ENCODE results near the gene CCT4. TPM values are rescaled to one million over a fixed set of nuclear protein-coding genes. Genes with fewer than 3 reads are reported as not detected.
"Not testable (repeated sequence)": the region's sequence is repeated elsewhere in the genome, so short reads cannot be mapped to it uniquely, and the experiment has no call there.

The CCT4 gene, protein sequence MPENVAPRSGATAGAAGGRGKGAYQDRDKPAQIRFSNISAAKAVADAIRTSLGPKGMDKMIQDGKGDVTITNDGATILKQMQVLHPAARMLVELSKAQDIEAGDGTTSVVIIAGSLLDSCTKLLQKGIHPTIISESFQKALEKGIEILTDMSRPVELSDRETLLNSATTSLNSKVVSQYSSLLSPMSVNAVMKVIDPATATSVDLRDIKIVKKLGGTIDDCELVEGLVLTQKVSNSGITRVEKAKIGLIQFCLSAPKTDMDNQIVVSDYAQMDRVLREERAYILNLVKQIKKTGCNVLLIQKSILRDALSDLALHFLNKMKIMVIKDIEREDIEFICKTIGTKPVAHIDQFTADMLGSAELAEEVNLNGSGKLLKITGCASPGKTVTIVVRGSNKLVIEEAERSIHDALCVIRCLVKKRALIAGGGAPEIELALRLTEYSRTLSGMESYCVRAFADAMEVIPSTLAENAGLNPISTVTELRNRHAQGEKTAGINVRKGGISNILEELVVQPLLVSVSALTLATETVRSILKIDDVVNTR
- 102 TPM for total RNA-seq
- long read RNA-seq, transcript CCT4-201 (14 exons, 2,520 nt), result major isoform, 232 of 247 reads
- long read RNA-seq, transcript CCT4-202 (2 exons, 388 nt), result minor isoform, 6 of 247 reads
- long read RNA-seq, partial matches to known transcripts, result 5 of 247 reads
- long read RNA-seq, other reads (novel, unspliced or antisense), result 4 of 247 reads

DNA sequence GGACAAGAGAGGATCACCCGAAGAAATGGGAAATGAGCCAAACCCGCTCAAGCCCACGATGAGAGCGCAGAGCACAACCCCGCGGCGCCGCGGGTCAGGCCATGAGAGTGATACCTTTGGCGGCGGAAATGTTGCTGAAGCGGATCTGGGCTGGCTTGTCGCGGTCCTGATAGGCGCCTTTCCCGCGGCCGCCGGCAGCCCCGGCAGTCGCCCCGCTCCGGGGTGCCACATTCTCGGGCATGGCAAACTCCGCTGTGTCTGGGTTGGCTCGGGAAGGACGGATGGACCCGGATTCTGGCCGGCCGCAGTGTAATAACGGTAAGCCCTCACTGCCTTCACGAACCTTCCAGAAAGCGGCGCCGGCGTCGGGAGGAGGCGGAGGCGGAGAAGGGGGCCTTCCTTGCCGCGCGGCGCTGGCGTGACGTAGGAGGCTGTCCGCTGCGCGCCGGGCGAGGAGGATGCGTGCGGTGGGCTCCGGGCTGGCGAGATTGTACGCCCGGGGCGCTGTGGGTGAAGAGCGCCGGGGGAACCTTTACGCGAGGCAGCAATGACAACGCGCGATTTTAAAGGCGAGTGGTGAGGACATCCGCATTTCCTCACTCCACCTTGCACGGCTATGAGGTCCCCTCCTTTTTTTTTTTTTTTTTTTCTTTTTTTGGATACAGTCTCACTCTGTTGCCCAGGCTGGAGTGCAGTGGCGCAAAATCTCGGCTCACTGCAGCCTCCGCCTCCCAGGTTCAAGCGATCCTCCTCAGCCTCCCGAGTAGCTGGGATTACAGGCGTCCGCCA is at the start of gene CCT4:
Gene CCT4, minus strand, starts transcription at position 390 of the 789 bp plus-strand sequence. Its CDS starts 149 bp downstream, at position 241.
- intact Hi-C loops (cut with micrococcal nuclease), result no loop called here
- peak; percentile 94 for DNase-seq
- peak; percentile 90 for ATAC-seq

DNA sequence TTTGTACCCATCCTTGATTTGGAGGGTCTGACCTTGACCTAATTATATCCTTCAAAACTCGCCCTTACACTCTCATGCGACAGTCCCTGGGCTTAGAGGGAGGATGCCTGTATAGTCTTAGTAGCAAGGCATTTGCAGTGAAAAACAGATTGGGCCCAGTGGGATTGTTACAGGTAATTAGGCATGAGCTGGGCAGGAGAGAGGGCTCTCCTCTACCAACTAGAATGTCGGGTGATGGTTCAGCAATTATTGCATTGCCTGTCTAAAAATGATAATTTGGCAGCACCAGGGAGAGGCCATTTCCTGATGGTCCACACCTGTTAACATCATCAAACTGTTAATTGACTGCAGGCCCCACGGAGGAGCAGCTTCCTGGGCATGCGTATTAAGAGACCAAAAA is 49.4 kb upstream of the CCT4 start:
- intact Hi-C loops (cut with micrococcal nuclease), result no loop called here
- DNase-seq (no peak), ATAC-seq (peak; percentile 12)

DNA sequence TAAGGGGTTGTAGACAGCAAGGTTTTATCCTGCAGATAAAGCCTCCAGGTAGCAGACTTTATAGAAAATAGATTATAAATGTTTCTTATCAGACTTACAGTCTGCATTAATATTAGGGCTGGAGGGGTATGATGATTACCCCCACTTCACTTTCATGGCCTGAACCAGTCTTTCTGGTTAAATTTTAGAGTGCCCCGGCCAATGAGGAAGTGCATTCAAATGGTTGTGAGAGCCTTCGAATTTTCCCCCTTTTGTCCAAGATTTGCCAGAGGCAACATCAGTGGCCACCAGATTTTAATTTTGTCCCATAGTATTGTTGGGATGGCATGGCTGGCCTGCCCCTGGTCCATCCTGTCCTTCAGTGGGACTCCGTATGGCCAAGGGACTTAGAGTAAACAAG is 48.6 kb upstream of the CCT4 start:
- ATAC-seq (no peak), DNase-seq (no peak)
- intact Hi-C loops (cut with micrococcal nuclease), result no loop called here

DNA sequence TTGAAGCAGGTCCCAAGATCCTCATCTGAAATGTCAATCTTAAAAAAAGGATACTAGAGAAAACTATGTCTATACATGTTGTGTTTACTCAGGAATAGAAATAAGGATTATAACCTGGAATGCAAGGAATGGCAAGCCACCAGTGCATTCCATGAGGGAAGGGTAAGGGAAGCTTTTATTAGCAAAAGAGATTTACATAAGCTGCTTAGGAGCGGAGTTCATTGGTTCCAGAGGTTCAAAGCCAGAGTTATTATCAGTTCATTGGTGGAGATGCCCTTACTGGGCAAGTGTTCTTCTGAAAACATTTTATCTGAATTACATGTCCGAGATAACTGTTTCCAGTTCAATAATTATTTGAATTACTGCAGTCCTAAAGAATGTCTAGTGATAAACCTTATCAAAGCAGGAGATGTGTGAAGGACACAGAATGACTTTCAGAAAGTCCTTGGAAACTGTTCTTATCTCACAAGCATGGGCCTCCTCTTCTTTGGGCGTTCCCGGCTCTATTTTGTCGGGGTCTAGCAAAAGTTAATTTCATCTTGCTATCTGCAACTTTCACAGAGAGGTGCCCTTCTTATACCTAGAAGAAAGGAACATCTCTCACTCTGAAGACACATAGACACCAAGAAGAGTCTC is 40.5 kb upstream of the CCT4 start:
- intact Hi-C loops (cut with micrococcal nuclease), result loop anchor here (10.0 kb wide), 1 partner anchor 46 kb away; no protein-coding TSS in a partner anchor
- ATAC-seq (peak; percentile 64), DNase-seq (no peak)

DNA sequence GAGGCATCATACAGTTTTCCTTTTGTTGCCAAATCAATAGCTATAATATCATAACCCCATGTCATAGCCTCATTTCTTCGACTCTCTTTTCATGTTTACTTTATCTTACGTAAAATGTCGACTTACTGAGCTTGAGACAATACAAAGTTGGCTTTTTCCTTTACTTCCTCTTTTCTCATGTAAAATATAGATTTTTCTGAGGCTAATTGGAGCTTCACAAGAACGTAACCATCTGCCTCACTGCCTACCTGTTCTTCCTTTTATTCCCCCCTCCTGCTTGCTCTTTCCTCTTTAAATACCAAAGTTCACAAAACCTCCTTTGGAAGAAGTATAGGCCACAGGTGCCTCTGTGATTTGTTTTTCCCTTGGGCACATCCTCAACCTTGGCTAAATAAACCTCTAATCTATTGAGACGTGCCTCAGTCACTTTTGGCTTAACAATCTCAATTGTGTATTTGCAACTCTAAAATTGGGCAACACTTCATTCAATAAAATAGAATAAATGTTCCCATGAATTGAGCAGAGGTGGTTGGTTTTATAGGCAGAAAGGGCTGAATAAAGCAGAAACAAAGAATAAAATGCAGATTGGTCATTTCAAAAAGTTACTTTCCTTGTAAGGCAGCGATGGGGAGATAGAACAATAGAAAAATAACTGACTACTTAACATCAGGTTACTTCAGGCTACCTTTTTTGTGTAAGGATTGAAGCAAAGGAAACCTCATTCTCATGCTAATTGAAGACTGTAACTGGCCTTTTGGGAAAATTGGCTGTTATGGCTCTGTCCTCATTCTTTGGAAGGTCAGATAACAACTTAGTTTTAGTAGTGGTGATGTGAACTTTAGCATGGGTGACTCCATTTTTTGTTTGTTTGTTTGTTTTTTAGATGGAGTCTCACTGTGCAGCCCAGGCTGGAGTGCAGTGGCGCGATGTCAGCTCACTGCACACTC is 38.3 kb upstream of the CCT4 start:
- no peak for ATAC-seq
- DNase-seq, result no peak
- intact Hi-C loops (cut with micrococcal nuclease), result loop anchor here (10.0 kb wide), 1 partner anchor 48 kb away; no protein-coding TSS in a partner anchor

DNA sequence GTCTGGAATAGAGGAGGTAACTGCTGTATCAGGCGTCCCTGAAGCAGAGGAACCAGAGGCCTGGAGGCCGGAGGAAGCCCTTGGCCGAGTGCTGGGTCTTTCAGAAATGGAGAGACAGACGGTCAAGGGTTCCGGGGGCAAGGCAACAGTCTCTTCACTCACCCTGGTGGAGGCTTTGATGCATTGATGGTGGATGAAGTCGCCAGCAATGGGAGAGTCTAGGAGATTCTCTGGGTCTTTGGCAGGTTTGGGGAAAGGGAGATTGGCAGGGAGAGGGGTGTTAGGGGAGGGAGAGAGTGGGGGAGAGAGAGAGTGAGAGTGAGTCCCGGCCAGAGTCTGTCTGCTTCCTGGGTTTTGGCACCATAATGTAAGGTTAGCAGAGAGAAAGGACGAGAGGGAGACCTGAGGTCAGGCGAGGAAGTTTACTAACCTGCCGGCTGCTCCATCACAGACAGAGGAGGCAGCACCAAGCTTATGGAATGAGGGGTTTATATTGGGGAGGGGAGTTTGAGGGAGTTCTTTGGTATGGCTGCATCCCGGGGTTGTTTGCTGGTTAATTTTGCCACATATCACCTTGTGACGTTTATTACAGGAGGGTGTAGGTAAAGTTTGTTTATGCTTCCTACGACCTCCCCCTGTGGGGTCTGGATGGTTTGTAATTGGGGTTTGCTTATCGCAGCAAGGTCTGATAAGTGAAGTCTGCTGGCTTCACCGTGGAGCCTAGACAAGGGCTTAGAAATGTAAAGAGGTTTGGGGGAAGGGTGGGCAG is 36.6 kb upstream of the CCT4 start:
- no peak for ATAC-seq
- intact Hi-C loops (cut with micrococcal nuclease), result loop anchor here (10.0 kb wide), 1 partner anchor 50 kb away; no protein-coding TSS in a partner anchor

DNA sequence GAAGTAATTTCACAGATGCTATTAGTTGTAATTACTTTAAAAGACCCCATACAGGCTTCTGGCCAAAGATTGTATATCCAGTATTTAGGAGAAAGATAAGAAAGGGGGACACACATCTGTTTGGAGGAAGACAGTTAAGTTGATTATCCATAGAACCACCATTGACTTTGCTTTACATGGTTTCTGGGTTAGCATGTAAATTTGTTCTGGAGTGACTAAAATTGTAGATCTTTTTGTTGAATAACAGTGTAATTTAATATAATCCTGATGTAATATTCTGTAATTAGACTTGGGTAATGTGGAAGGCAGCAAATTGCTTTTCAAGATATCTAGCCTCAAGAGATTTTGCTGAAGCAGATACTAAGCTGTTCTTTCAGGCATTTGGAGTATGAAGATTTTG is 34.3 kb upstream of the CCT4 start:
- ATAC-seq, result no peak
- intact Hi-C loops (cut with micrococcal nuclease), result loop anchor here (10.0 kb wide), 1 partner anchor 52 kb away; no protein-coding TSS in a partner anchor
- no peak for DNase-seq

More for the DNA sequence above, 36.6 kb upstream of the CCT4 start:
- no peak for DNase-seq

GRCh38 chr2:61920548-61920947 is 32.1 kb upstream of the CCT4 start:
- ATAC-seq, result peak; percentile 53
- DNase-seq, result no peak
- intact Hi-C loops (cut with micrococcal nuclease), result loop anchor here (10.0 kb wide), 1 partner anchor 54 kb away; no protein-coding TSS in a partner anchor

GRCh38 chr2:61914794-61915193 is 26.3 kb upstream of the CCT4 start:
- intact Hi-C loops (cut with micrococcal nuclease), result not testable (repeated sequence)

DNA sequence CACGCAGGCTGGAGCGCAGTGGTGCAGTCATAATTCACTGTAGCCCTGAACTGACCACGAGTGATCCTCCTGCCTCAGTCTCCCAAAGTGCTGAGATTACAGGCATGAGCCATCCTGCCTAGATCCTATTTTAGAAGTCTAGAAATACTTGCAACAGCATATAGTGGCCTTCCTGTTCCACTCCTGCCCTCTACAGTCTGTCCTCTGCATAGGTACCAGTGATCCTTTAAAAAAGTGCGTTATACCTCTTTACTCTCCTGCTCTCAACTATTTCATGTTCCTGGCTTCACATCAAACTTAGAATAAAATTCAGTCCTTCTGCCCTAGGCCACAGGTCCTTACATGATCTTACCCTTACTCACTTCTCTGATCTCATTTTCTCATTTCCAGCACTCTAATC is 23.1 kb upstream of the CCT4 start:
- ATAC-seq, result peak; percentile 62
- intact Hi-C loops (cut with micrococcal nuclease), result no loop called here
- DNase-seq, result no peak

More at GRCh38 chr2:61914794-61915193, 26.3 kb upstream of the CCT4 start:
- DNase-seq, ATAC-seq: not testable (repeated sequence)

GRCh38 chr2:61910603-61911002 is 22.1 kb upstream of the CCT4 start:
- intact Hi-C loops (cut with micrococcal nuclease), result no loop called here
- ATAC-seq (no peak), DNase-seq (no peak)

DNA sequence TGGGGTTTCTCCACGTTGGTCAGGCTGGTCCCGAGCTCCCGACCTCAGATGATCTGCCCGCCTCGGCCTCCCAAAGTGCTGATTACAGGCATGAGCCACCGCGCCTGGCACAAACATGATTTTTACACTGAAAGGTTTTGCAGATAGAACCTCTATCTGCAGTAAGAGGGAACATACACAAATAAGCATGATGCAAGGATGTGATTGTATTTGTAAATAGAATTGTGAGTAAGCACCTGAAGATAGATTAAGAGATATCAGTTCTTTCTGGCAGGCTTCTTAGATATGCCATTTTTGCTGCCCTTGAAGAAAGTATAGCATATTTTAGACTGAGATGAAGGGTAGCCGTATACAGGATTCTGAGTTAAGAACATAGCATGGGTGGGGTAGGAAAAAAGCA is 20.7 kb upstream of the CCT4 start:
- ATAC-seq, result no peak
- intact Hi-C loops (cut with micrococcal nuclease), result no loop called here
- no peak for DNase-seq

GRCh38 chr2:61906186-61906470 is 17.7 kb upstream of the CCT4 start:
- ATAC-seq (peak; percentile 10), DNase-seq (no peak)
- intact Hi-C loops (cut with micrococcal nuclease), result no loop called here

DNA sequence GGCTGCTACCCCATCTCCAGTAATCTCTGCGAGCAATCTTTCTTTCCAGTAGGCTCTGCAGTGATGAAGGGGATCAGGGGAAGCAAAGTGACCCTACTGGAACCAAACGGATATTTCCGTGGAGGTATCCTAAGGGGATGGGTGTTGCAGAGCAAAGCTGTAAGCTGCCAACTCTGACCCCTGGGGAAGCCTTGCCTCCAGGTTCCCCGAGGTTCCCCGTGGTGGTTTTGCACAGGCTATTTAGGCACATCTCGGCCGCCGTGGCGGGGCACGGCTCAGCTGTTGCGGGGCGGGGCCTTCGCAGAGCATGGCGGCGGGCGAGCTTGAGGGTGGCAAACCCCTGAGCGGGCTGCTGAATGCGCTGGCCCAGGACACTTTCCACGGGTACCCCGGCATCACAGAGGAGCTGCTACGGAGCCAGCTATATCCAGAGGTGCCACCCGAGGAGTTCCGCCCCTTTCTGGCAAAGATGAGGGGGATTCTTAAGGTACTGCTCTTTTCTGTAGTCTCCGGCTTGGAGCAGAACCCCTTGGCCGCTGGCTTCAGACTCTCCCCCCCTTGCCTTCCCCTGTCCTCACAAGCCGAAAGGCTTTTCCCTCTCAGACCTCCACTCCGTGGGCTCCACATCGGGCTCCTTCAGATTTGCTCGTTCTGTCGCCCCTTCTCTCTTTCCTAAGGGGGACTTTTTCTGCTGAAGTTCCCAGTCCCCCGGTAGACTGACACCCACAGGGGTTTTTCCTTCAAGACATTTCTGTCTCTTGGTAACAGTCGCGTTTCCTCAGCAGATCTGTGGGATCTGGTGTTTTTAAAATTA is 17.1 kb upstream of the CCT4 start, which contains the start of gene COMMD1:
Gene COMMD1, plus strand, starts transcription at position 303 of the 814 bp plus-strand sequence. Its CDS starts 5 bp downstream, at position 308.
- intact Hi-C loops (cut with micrococcal nuclease), result no loop called here
- DNase-seq (peak; percentile 90), ATAC-seq (peak; percentile 98)

DNA sequence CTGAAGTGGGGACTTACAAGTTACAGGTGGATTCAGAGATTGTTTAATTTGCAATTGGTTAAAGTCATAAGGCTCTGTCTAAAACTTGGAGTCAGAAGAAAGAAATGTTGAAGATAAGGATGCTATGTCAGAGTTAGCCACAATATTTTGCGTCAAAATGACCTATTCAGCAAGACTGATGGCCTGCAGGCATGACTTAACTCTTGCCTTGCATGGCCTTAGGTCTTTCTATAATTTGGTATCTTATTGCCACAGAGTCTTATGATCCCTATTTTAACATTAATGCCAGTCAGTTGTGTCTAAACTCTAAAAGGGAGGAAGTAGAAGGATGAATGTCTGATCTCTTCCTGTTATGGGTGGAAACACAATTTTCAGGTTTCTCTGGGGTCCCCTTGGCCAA is 11.8 kb upstream of the CCT4 start:
- DNase-seq (no peak), ATAC-seq (no peak)
- intact Hi-C loops (cut with micrococcal nuclease), result no loop called here

DNA sequence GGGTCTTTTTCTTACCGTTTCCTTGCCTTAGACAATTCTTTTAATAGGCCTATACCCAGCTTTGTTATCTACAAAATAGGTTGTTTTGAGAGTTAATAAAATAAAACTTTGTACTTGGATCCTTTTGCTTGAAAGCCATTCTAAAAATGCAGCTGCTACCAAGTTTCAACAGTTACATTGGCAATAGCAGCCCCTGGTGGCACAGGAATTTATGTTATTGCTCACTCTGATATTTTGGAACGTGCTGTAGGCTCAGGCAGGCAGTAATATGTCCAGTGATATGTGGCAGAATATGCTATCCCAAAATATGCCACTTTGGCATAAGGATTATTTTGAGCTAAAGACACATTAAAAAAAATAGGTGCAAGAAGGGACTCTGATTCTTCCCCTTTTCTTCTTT is 10.4 kb upstream of the CCT4 start:
- intact Hi-C loops (cut with micrococcal nuclease), result no loop called here
- DNase-seq (no peak), ATAC-seq (no peak)

Measured in left ventricle myocardium superior (tissue), 1 donor.